HepG2 (cell line): ENCODE measurements around the gene SLC11A1. TPM values are rescaled to one million over a fixed set of nuclear protein-coding genes. Genes with fewer than 3 reads are reported as not detected.

Experiments used
- BRD4 ChIP-seq: sonication (generic); formaldehyde crosslinking; IDR thresholded peaks from 2 replicates; pipeline ENCODE4 v1.4.0; 2020; ENCODE audit warnings: missing genetic modification reagents
- CENPBD1 ChIP-seq: sonication (generic); formaldehyde crosslinking; IDR thresholded peaks from 2 replicates; pipeline ENCODE4 v1.8.0; 2022; ENCODE audit warnings: missing genetic modification reagents, low read depth, mild to moderate bottlenecking, borderline replicate concordance
- DNMT1 ChIP-seq: sonication (generic); formaldehyde crosslinking; IDR thresholded peaks from 2 replicates; pipeline ENCODE4 v1.5.1; 2020; ENCODE audit warnings: mild to moderate bottlenecking, missing genetic modification reagents
- EP300 ChIP-seq, 3 experiments: sonication (generic) in 1 of 3; formaldehyde crosslinking in 1 of 3; IDR thresholded peaks; 2 replicates each; pipeline versions ENCODE4 v1.5.1 to v1.6.1; 2011 to 2020; ENCODE audit warnings: low read depth in 2 of 3, low read length in 2 of 3, borderline replicate concordance in 1 of 3, improper control_type of control experiment in 1 of 3, mild to moderate bottlenecking in 1 of 3, missing genetic modification reagents in 1 of 3, moderate library complexity in 1 of 3
- FOXC1 ChIP-seq: sonication (generic); formaldehyde crosslinking; IDR thresholded peaks from 2 replicates; pipeline ENCODE4 v1.8.0; 2022; ENCODE audit warnings: mild to moderate bottlenecking, missing genetic modification reagents, borderline replicate concordance
- HNRNPH1 ChIP-seq: fragments of 200-400 bp; formaldehyde crosslinking; optimal IDR thresholded peaks from 2 replicates; pipeline ENCODE3; 2017; ENCODE audit warnings: mild to moderate bottlenecking, low read depth, low read length
- ISL2 ChIP-seq: sonication (generic); formaldehyde crosslinking; IDR thresholded peaks from 2 replicates; pipeline ENCODE4 v1.5.0; 2020; ENCODE audit warnings: missing genetic modification reagents
- KLF6 ChIP-seq: IDR thresholded peaks from 2 replicates; pipeline ENCODE4 v1.8.0; 2016; ENCODE audit warnings: missing biosample characterization, missing genetic modification reagents
- POGZ ChIP-seq: sonication (generic); formaldehyde crosslinking; IDR thresholded peaks from 2 replicates; pipeline ENCODE4 v1.4.0; 2020; ENCODE audit warnings: mild to moderate bottlenecking, missing genetic modification reagents
- SALL1 ChIP-seq: sonication (generic); formaldehyde crosslinking; IDR thresholded peaks from 2 replicates; pipeline ENCODE4 v1.8.0; 2022; ENCODE audit warnings: mild to moderate bottlenecking, missing genetic modification reagents
- SIX4 ChIP-seq: sonication (generic); formaldehyde crosslinking; IDR thresholded peaks from 2 replicates; pipeline ENCODE4 v1.4.0; 2020; ENCODE audit warnings: missing genetic modification reagents
- SNAI1 ChIP-seq: sonication (generic); formaldehyde crosslinking; IDR thresholded peaks from 2 replicates; pipeline ENCODE4 v1.5.0; 2020; ENCODE audit warnings: mild to moderate bottlenecking, missing genetic modification reagents, borderline replicate concordance
- SRF ChIP-seq: IDR thresholded peaks from 2 replicates; pipeline ENCODE4 v1.6.1; 2011; ENCODE audit warnings: mild to moderate bottlenecking, low read depth, low read length, moderate library complexity
- STAT5B ChIP-seq: sonication (generic); formaldehyde crosslinking; IDR thresholded peaks from 2 replicates; pipeline ENCODE4 v1.4.0; 2020; ENCODE audit warnings: missing genetic modification reagents
- TBP ChIP-seq: sonication (generic); formaldehyde crosslinking; IDR thresholded peaks from 2 replicates; pipeline ENCODE4 v1.5.0; 2020; ENCODE audit warnings: missing genetic modification reagents
- YEATS4 ChIP-seq: sonication (generic); formaldehyde crosslinking; IDR thresholded peaks from 2 replicates; pipeline ENCODE4 v1.4.0; 2020; ENCODE audit warnings: missing genetic modification reagents, borderline replicate concordance
- YY1 ChIP-seq: IDR thresholded peaks from 2 replicates; pipeline ENCODE4 v1.6.1; 2011; ENCODE audit warnings: low read length, low read depth, moderate library complexity, mild to moderate bottlenecking; ENCODE audit not compliant: insufficient read depth, insufficient replicate concordance
- ZBTB1 ChIP-seq: sonication (generic); formaldehyde crosslinking; IDR thresholded peaks from 2 replicates; pipeline ENCODE4 v1.4.0; 2020; ENCODE audit warnings: missing genetic modification reagents, borderline replicate concordance
- ZHX1 ChIP-seq: sonication (generic); formaldehyde crosslinking; IDR thresholded peaks from 2 replicates; pipeline ENCODE4 v1.8.1; 2022; ENCODE audit warnings: low read depth, mild to moderate bottlenecking, missing genetic modification reagents
- ZKSCAN1 ChIP-seq: fragments of 150-350 bp; IDR thresholded peaks from 2 replicates; pipeline ENCODE4 v1.6.1; 2014; ENCODE audit warnings: low read length
- ZNF552 ChIP-seq: sonication (generic); formaldehyde crosslinking; IDR thresholded peaks from 2 replicates; pipeline ENCODE4 v1.9.0; 2022; ENCODE audit warnings: missing genetic modification reagents, mild to moderate bottlenecking, borderline replicate concordance
- ZNF614 ChIP-seq: IDR thresholded peaks from 2 replicates; pipeline ENCODE4 v1.6.1; 2018; ENCODE audit warnings: missing biosample characterization, missing genetic modification reagents, inconsistent platforms, borderline replicate concordance
- ZNF616 ChIP-seq: sonication (generic); formaldehyde crosslinking; IDR thresholded peaks from 2 replicates; pipeline ENCODE4 v1.5.0; 2020; ENCODE audit warnings: low read depth, mild to moderate bottlenecking, missing genetic modification reagents
- ZNF784 ChIP-seq: sonication (generic); formaldehyde crosslinking; IDR thresholded peaks from 2 replicates; pipeline ENCODE4 v1.5.1; 2020; ENCODE audit warnings: missing genetic modification reagents, mild to moderate bottlenecking, borderline replicate concordance
- polyA plus RNA-seq, 8 experiments: library from polyadenylated mRNA; depleted of rRNA in 3 of 8; stranded (reverse) in 7 of 8; unstranded in 1 of 8; fragments of >200 nt; fragmentation: Illumina TruSeq in 4 of 8; extraction: Trizol in 4 of 8; gene quantifications; 2 replicates each; pipeline versions ENCODE4 v1.2.1 to v1.2.3, GENCODE V29; 2011 to 2016; ENCODE audit warnings: low read depth in 4 of 8, missing spikeins in 1 of 8, mixed read lengths in 1 of 8; ENCODE audit not compliant: insufficient read depth in 1 of 8
- total RNA-seq, 5 experiments: library from RNA; depleted of rRNA; stranded (reverse); fragments of >200 nt; fragmentation: Illumina TruSeq; extraction: Trizol; gene quantifications; 2 replicates each; pipeline ENCODE4 v1.2.3, GENCODE V29; 2016; ENCODE audit warnings: low read depth in 1 of 5
- TF ChIP-seq, protein P1 (sequence below): IDR thresholded peaks from 2 replicates; pipeline ENCODE4 v1.6.1; 2012; ENCODE audit warnings: inconsistent platforms

The SLC11A1 gene
- total and polyA plus RNA-seq, 2 of the 13 experiments (the other 11 are each of a cell fraction or from before 2014, with no cell fraction given) = 0.33 to 2.3 TPM

- peak; percentile 69; the same call in 1 of the 2 replicates for TF ChIP-seq ZHX1 (CRISPR knock-in tag)
- TF ChIP-seq EP300 (IDR thresholded peaks at IDR 0.05; ENCODE audit: low read depth in 2 of 2, low read length in 2 of 2) = peak; percentile 49 to 52; a peak in 3 of 4 replicates
- TF ChIP-seq EP300 (CRISPR knock-in tag; IDR thresholded peaks at IDR 0.05; ENCODE audit: borderline replicate concordance) = peak; percentile 75
- peak; percentile 83; the same call in 1 of the 2 replicates for TF ChIP-seq ZNF784 (CRISPR knock-in tag)
- TF ChIP-seq YEATS4 (CRISPR knock-in tag) = peak; percentile 77; the same call in 1 of the 2 replicates
- peak; percentile 51 for TF ChIP-seq ISL2 (CRISPR knock-in tag)
- TF ChIP-seq HNRNPH1 = no peak
- TF ChIP-seq FOXC1 (CRISPR knock-in tag) = no peak; the same call in 1 of the 2 replicates
- peak; percentile 18; the same call in 1 of the 2 replicates for TF ChIP-seq STAT5B (CRISPR knock-in tag)
- peak; percentile 84 for TF ChIP-seq SRF
- TF ChIP-seq, protein P1, sequence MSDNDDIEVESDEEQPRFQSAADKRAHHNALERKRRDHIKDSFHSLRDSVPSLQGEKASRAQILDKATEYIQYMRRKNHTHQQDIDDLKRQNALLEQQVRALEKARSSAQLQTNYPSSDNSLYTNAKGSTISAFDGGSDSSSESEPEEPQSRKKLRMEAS = no peak
- peak; percentile 27; the same call in 1 of the 2 replicates for TF ChIP-seq ZNF552
- TF ChIP-seq SNAI1 = 0 out of 2 replicates have a peak, but pooled peaks have one; percentile 53
- no peak for TF ChIP-seq CENPBD1
- peak; percentile 76; the same call in 1 of the 2 replicates for TF ChIP-seq ZNF614 (CRISPR knock-in tag)
- TF ChIP-seq TBP (CRISPR knock-in tag) = no peak
- no peak for TF ChIP-seq ZBTB1 (CRISPR knock-in tag)
- TF ChIP-seq BRD4 = peak; percentile 75
- peak; percentile 55 for TF ChIP-seq POGZ (CRISPR knock-in tag)
- TF ChIP-seq SIX4 = 0 out of 2 replicates have a peak, but pooled peaks have one; percentile 33
- 0 out of 2 replicates have a peak, but pooled peaks have one; percentile 83 for TF ChIP-seq DNMT1 (CRISPR knock-in tag)
- TF ChIP-seq YY1 = peak; percentile 90
- TF ChIP-seq KLF6 (CRISPR knock-in tag) = peak; percentile 82
- TF ChIP-seq ZKSCAN1 = no peak
- TF ChIP-seq ZNF616 (CRISPR knock-in tag) = peak; percentile 48; the same call in 1 of the 2 replicates
- peak; percentile 91 for TF ChIP-seq SALL1 (CRISPR knock-in tag)
Measured at GRCh38 chr2:218399391-218400166, 17.5 kb downstream of the SLC11A1 start, which contains the start of gene CTDSP1 (continued).
